ENCODE results near the gene SPACA6. TPM values are rescaled to one million over a fixed set of nuclear protein-coding genes. Genes with fewer than 3 reads are reported as not detected.

The SPACA6 gene
- total and polyA plus RNA-seq, 2 donors (not counting 1 experiment from before 2014, with no cell fraction given), result 5.5 to 8.6 TPM

GRCh38 chr19:51709575-51709974 is 16.4 kb downstream of the SPACA6 start:
- TF ChIP-seq CTCF (conservative IDR thresholded peaks at IDR 0.05 in 1 of 2, IDR thresholded peaks at IDR 0.05 in 1 of 2; ENCODE audit: low read depth in 1 of 2, low read length in 2 of 2) (no peak), EZH2 (IDR thresholded peaks at IDR 0.05; ENCODE audit: low read length, missing control alignments) (no peak)
- Histone ChIP-seq H3K27me3 (ENCODE audit: control insufficient read depth, insufficient read depth, low read length) (no peaks in the 10 kb centered on the region), H3K4me1 (ENCODE audit: control insufficient read depth, extremely low read depth, insufficient read depth, low read length) (peaks cover under 1% of the 10 kb centered on the region), H3K36me3 (ENCODE audit: control insufficient read depth, insufficient read depth, low read length) (peaks cover 3% of the 10 kb centered on the region), H3K79me2 (ENCODE audit: control insufficient read depth, insufficient read depth, low read length) (no peaks in the 10 kb centered on the region), H2AFZ (ENCODE audit: low read length) (no peak overlapping the region), H3K9ac (ENCODE audit: insufficient read depth, low read length) (no peak overlapping the region), H3K9me3 (ENCODE audit: control insufficient read depth, insufficient read depth, low read depth, low read length) (no peaks in the 10 kb centered on the region), H3K27ac (ENCODE audit: insufficient read depth, low read length) (no peak overlapping the region), H4K20me1 (ENCODE audit: control insufficient read depth, extremely low read depth, insufficient read depth, low read length) (no peaks in the 10 kb centered on the region), H3K4me3 (replicated peaks in 1 of 4; ENCODE audit: control extremely low read depth in 1 of 4, insufficient read depth in 1 of 4, low read depth in 3 of 4, low read length in 4 of 4) (no peak overlapping the region), H3K4me2 (ENCODE audit: extremely low read depth, insufficient read depth, low read length) (no peak overlapping the region)
- no peak for DNase-seq (ENCODE audit: low read depth in 2 of 2)

GRCh38 chr19:51710163-51710562 is 17.0 kb downstream of the SPACA6 start:
- Histone ChIP-seq H3K36me3 (ENCODE audit: control insufficient read depth, insufficient read depth, low read length) (peaks cover 2% of the 10 kb centered on the region), H3K4me2 (ENCODE audit: extremely low read depth, insufficient read depth, low read length) (no peak overlapping the region), H3K9ac (ENCODE audit: insufficient read depth, low read length) (no peak overlapping the region), H4K20me1 (ENCODE audit: control insufficient read depth, extremely low read depth, insufficient read depth, low read length) (no peaks in the 10 kb centered on the region), H3K27ac (ENCODE audit: insufficient read depth, low read length) (no peak overlapping the region), H3K9me3 (ENCODE audit: control insufficient read depth, insufficient read depth, low read depth, low read length) (no peaks in the 10 kb centered on the region), H3K79me2 (ENCODE audit: control insufficient read depth, insufficient read depth, low read length) (no peaks in the 10 kb centered on the region), H3K4me1 (ENCODE audit: control insufficient read depth, extremely low read depth, insufficient read depth, low read length) (no peaks in the 10 kb centered on the region), H3K27me3 (ENCODE audit: control insufficient read depth, insufficient read depth, low read length) (no peaks in the 10 kb centered on the region), H2AFZ (ENCODE audit: low read length) (no peak overlapping the region), H3K4me3 (replicated peaks in 1 of 4; ENCODE audit: control extremely low read depth in 1 of 4, insufficient read depth in 1 of 4, low read depth in 3 of 4, low read length in 4 of 4) (no peak overlapping the region)
- TF ChIP-seq CTCF (conservative IDR thresholded peaks at IDR 0.05 in 1 of 2, IDR thresholded peaks at IDR 0.05 in 1 of 2; ENCODE audit: low read depth in 1 of 2, low read length in 2 of 2) (no peak), EZH2 (IDR thresholded peaks at IDR 0.05; ENCODE audit: low read length, missing control alignments) (no peak)
- DNase-seq (ENCODE audit: low read depth in 2 of 2), result peak in 1 of 2 donors; percentile 60

GRCh38 chr19:51711702-51712101 is 18.6 kb downstream of the SPACA6 start:
- H2AFZ ChIP-seq (ENCODE audit: low read length), result no peak overlapping the region
- no peaks in the 10 kb centered on the region for H3K27me3 ChIP-seq (ENCODE audit: control insufficient read depth, insufficient read depth, low read length)
- no peaks in the 10 kb centered on the region for H3K36me3 ChIP-seq (ENCODE audit: control insufficient read depth, insufficient read depth, low read length)

More at GRCh38 chr19:51711702-51712101, 18.6 kb downstream of the SPACA6 start:
- Histone ChIP-seq H3K9ac (ENCODE audit: insufficient read depth, low read length) (no peak overlapping the region), H3K4me3 (replicated peaks in 1 of 4; ENCODE audit: control extremely low read depth in 1 of 4, insufficient read depth in 1 of 4, low read depth in 3 of 4, low read length in 4 of 4) (no peak overlapping the region), H3K4me1 (ENCODE audit: control insufficient read depth, extremely low read depth, insufficient read depth, low read length) (no peaks in the 10 kb centered on the region), H3K4me2 (ENCODE audit: extremely low read depth, insufficient read depth, low read length) (no peak overlapping the region), H3K79me2 (ENCODE audit: control insufficient read depth, insufficient read depth, low read length) (no peaks in the 10 kb centered on the region), H4K20me1 (ENCODE audit: control insufficient read depth, extremely low read depth, insufficient read depth, low read length) (no peaks in the 10 kb centered on the region), H3K27ac (ENCODE audit: insufficient read depth, low read length) (no peak overlapping the region), H3K9me3 (ENCODE audit: control insufficient read depth, insufficient read depth, low read depth, low read length) (no peaks in the 10 kb centered on the region)
- no peak for DNase-seq (ENCODE audit: low read depth in 2 of 2)
- no peak for TF ChIP-seq CTCF (conservative IDR thresholded peaks at IDR 0.05 in 1 of 2, IDR thresholded peaks at IDR 0.05 in 1 of 2; ENCODE audit: low read depth in 1 of 2, low read length in 2 of 2)

Data from fibroblast of lung (primary cell).